ENCODE results near the gene ATRNL1. TPM values are rescaled to one million over a fixed set of nuclear protein-coding genes. Genes with fewer than 3 reads are reported as not detected.
A peak's percentile ranks its signal among the peaks of the same experiment; 100 is the strongest.

ATRNL1 gene
- total RNA-seq, 2 donors from 2014 or later = 5.1 to 22.9 TPM

DNA sequence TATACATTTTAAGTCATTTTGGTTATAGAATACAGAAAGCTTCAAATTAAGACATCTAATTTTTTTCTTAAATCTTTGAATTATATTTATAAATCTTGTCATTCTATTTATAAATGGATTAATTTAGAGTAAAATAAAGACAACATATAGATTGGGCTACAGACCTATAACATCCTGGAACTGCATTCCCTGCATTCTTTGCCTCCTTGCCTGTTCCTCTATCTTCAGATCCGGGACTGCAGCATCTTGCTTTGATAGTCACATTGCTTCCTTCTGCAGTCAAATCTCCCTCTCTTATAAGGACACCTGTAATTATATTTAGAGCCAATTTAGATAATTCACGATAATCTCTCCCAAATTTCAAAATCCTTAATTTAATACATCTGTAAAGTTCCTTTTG, 64.2 kb downstream of the ATRNL1 start:
- H3K36me3 ChIP-seq = no peaks in the 10 kb centered on the region
- no peak for DNase-seq (ENCODE audit: low spot score)
- TF ChIP-seq, protein P1, sequence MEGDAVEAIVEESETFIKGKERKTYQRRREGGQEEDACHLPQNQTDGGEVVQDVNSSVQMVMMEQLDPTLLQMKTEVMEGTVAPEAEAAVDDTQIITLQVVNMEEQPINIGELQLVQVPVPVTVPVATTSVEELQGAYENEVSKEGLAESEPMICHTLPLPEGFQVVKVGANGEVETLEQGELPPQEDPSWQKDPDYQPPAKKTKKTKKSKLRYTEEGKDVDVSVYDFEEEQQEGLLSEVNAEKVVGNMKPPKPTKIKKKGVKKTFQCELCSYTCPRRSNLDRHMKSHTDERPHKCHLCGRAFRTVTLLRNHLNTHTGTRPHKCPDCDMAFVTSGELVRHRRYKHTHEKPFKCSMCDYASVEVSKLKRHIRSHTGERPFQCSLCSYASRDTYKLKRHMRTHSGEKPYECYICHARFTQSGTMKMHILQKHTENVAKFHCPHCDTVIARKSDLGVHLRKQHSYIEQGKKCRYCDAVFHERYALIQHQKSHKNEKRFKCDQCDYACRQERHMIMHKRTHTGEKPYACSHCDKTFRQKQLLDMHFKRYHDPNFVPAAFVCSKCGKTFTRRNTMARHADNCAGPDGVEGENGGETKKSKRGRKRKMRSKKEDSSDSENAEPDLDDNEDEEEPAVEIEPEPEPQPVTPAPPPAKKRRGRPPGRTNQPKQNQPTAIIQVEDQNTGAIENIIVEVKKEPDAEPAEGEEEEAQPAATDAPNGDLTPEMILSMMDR (IDR thresholded peaks at IDR 0.05) = no peak
- TF ChIP-seq POLR2AphosphoS5 (IDR thresholded peaks at IDR 0.05) (no peak), POLR2A (IDR thresholded peaks at IDR 0.05) (no peak)
- H3K27ac ChIP-seq = no peak overlapping the region
- H3K27me3 ChIP-seq (replicated peaks; ENCODE audit: insufficient read depth) = no peaks in the 10 kb centered on the region
- H3K4me1 ChIP-seq (replicated peaks) = no peaks in the 10 kb centered on the region
- no peaks in the 10 kb centered on the region for H3K9me3 ChIP-seq
- 67% methylated on average over 2 of the region's 2 CpGs for WGBS
- no peak overlapping the region for H3K4me3 ChIP-seq
- intact Hi-C loops (cut with DNase I) = no loop called here

DNA sequence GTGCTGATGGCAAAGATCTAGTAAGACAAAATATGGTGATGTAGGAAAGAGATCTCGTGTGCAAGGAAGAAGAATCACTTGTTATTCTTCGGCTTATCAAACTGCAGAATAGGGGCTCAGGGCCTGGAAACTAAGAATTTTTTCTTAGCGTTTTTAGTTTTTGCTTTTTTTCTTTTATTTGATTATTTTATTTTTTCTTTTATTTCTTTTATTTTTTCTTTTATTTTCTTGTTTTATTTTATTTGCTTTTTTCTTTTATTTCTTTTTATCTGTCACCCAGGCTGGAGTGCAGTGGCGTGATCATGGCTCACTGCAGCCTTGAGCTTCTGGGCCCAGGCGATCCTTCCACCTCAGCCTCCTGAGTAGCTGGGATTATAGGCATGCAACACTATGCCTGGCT, 70.0 kb downstream of the ATRNL1 start:
- TF ChIP-seq POLR2A (IDR thresholded peaks at IDR 0.05) (no peak), POLR2AphosphoS5 (IDR thresholded peaks at IDR 0.05) (no peak)
- TF ChIP-seq, protein P1 (IDR thresholded peaks at IDR 0.05) = no peak
- WGBS = 91% methylated on average over 5 of the region's 5 CpGs
- intact Hi-C loops (cut with DNase I) = no loop called here
- Histone ChIP-seq H3K27ac (no peak overlapping the region), H3K36me3 (no peaks in the 10 kb centered on the region), H3K27me3 (replicated peaks; ENCODE audit: insufficient read depth) (no peaks in the 10 kb centered on the region), H3K4me1 (replicated peaks) (no peaks in the 10 kb centered on the region), H3K4me3 (no peak overlapping the region), H3K9me3 (no peaks in the 10 kb centered on the region)
- DNase-seq (ENCODE audit: low spot score) = no peak

DNA sequence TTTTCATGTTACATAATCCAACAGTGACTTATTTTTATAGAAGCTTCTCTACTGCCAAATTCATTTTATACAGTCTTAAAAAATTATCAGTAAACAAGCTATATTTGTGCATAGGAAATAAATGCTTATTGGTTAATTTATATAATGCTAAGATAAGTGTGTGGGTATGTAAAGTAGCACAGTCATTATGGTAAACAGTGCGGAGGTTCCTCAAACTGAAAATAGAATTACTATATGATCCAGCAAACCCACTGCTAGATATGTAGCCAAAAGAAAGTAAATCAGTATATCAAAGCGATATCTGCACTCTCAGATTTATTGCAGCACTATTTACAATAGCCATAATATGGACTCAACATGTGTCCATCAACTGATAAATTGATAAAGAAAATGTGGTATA, 71.1 kb downstream of the ATRNL1 start:
- Histone ChIP-seq H3K4me3 (no peak overlapping the region), H3K27me3 (replicated peaks; ENCODE audit: insufficient read depth) (no peaks in the 10 kb centered on the region), H3K27ac (no peak overlapping the region), H3K9me3 (no peaks in the 10 kb centered on the region), H3K4me1 (replicated peaks) (no peaks in the 10 kb centered on the region), H3K36me3 (no peaks in the 10 kb centered on the region)
- no peak for DNase-seq (ENCODE audit: low spot score)
- 89% methylated on average over 2 of the region's 2 CpGs for WGBS
- TF ChIP-seq POLR2AphosphoS5 (IDR thresholded peaks at IDR 0.05) (no peak), POLR2A (IDR thresholded peaks at IDR 0.05) (no peak)
- TF ChIP-seq, protein P1 (IDR thresholded peaks at IDR 0.05) = no peak
- intact Hi-C loops (cut with DNase I) = no loop called here

DNA sequence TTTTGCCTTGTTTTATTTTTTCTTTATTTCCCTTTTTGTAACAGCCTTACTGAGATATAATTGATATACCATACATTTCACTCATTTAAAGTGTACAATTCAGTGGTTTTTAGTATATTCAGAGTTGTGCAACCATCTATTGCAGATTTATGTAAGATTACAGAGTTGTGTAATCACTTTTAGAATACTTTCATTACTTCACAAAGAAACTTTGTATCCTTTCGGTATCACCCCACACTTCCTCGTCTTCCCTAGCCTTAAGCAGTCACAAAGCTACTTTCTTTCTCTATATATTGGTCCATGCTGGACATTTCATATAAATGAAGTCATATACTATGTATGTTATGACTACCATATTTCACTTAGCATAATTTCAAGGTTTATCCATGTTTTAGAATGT, 74.6 kb downstream of the ATRNL1 start:
- intact Hi-C loops (cut with DNase I) = no loop called here
- no peak for TF ChIP-seq POLR2AphosphoS5 (IDR thresholded peaks at IDR 0.05)
- TF ChIP-seq, protein P1 (IDR thresholded peaks at IDR 0.05) = no peak
- no peak for TF ChIP-seq POLR2A (IDR thresholded peaks at IDR 0.05)
- Histone ChIP-seq H3K27me3 (replicated peaks; ENCODE audit: insufficient read depth) (no peaks in the 10 kb centered on the region), H3K4me3 (no peak overlapping the region), H3K9me3 (no peaks in the 10 kb centered on the region), H3K4me1 (replicated peaks) (no peaks in the 10 kb centered on the region), H3K27ac (no peak overlapping the region), H3K36me3 (no peaks in the 10 kb centered on the region)
- DNase-seq (ENCODE audit: low spot score) = no peak
- whole genome bisulfite sequencing = 75% methylated on average over 2 of the region's 2 CpGs

DNA sequence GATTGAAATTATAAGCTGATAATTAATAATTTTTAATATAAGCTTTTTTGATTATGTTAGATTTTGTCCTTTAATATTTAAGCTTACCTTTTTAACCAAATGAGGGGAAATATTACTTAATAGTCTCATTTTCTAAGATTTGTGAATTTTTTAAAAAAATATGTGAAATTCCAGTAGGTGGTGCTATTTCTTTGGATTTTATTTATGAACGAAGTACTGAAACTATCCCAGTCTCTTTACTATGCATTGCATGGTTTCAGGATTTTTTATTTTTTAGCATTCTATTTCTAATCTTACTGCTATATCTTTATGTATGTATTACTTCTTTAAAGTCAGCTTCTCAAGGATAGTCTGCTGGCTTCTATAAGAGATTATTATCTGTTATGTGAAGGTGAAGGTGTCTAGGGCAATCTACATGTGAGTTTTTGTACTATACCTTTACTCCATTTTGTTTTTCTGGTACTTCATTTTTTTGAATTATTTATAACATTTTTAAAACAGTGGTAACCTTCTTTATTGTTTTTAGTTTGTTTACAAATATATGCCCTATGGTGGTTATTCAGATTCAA, 78.3 kb downstream of the ATRNL1 start:
- Histone ChIP-seq H3K27me3 (replicated peaks; ENCODE audit: insufficient read depth) (no peaks in the 10 kb centered on the region), H3K4me3 (no peak overlapping the region), H3K27ac (no peak overlapping the region), H3K9me3 (no peaks in the 10 kb centered on the region), H3K36me3 (no peaks in the 10 kb centered on the region), H3K4me1 (replicated peaks) (no peaks in the 10 kb centered on the region)
- intact Hi-C loops (cut with DNase I) = no loop called here
- DNase-seq (ENCODE audit: low spot score) = no peak
- TF ChIP-seq POLR2AphosphoS5 (IDR thresholded peaks at IDR 0.05) = no peak
- TF ChIP-seq, protein P1 (IDR thresholded peaks at IDR 0.05) = peak in 3 of 4 experiments; percentile 33 to 55 (median 39)
- WGBS = 4% methylated on average over 1 of the region's 1 CpG

Data from prostate gland (tissue), 2 donors.